AG09319 (cell line): ENCODE measurements around the gene LMF2.

Source experiments
- DNase-seq: peaks from one replicate; pipeline ENCODE4 v3.0.0-alpha.2; 2010; ENCODE audit warnings: low read depth; ENCODE audit errors: extremely low read depth
- TF ChIP-seq, protein P1 (sequence below): IDR thresholded peaks from 2 replicates; pipeline ENCODE4 v1.5.1; 2011; ENCODE audit warnings: low read depth, mild to moderate bottlenecking, inconsistent platforms, low read length, moderate library complexity

The LMF2 gene

DNA sequence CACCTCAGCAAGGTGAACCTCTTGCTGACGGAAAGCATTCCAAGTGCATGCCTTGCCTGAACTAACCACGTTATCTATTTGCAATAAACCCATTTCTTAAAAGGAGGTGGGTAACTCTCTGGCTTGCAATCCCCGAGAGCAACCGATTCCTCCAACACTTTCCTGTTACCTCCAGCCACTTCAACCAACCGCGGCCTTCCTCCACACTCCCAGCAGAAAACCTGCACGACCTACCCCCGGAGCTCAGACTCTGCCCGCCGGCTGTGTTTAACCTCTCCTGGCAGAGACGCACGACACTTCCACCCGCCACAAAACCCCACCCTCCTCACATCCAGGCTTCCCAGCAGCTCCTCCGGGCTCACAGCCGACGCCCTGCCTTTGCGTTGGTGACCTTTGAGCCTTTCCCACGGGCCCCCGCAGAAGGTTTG is 17.2 kb upstream of the LMF2 start:
- TF ChIP-seq, protein P1, sequence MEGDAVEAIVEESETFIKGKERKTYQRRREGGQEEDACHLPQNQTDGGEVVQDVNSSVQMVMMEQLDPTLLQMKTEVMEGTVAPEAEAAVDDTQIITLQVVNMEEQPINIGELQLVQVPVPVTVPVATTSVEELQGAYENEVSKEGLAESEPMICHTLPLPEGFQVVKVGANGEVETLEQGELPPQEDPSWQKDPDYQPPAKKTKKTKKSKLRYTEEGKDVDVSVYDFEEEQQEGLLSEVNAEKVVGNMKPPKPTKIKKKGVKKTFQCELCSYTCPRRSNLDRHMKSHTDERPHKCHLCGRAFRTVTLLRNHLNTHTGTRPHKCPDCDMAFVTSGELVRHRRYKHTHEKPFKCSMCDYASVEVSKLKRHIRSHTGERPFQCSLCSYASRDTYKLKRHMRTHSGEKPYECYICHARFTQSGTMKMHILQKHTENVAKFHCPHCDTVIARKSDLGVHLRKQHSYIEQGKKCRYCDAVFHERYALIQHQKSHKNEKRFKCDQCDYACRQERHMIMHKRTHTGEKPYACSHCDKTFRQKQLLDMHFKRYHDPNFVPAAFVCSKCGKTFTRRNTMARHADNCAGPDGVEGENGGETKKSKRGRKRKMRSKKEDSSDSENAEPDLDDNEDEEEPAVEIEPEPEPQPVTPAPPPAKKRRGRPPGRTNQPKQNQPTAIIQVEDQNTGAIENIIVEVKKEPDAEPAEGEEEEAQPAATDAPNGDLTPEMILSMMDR, result no peak
- DNase-seq, result no peak

DNA sequence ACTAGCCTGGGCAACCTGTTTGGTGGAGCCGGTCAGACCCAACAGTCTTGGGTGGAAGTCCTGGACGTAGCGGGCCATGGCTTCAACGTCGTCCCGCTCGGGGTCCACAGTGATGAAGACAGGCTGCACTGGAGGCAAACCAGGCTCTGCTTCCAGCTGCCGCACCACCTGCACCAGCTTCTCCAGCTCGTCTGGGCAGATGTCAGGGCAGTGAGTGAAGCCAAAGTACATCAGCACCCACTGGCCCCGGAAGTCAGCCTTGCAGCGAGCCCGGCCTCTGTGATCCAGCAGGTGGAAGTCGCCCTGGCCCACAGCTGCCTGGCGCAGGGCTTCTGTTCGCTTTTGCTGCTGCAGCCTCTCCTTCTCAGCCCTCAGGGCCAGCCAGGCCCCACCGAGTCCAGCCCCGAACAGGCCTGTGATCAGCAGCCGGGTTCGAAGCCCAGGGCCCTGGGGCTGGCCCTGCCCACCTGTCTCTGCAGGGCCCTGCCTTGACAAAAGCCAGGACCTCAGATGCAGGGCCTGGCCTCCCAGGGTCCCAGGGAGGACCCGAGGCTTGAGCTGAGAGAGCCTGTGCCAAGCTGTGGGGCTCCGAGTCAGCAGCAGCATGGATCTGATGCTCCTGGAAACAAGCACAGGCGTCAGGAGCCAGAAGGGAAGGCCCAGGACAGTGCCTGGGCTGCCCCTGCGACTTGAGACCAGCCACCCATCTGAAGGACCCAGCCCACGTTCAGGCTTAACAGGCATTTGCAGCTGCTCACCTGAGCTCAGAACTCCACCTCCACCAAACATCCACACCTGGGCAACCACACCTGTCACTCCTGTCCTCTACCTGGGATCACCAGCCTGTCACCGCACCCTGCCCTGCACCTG is 16.5 kb upstream of the LMF2 start:
- no peak for DNase-seq
- TF ChIP-seq, protein P1, result no peak

DNA sequence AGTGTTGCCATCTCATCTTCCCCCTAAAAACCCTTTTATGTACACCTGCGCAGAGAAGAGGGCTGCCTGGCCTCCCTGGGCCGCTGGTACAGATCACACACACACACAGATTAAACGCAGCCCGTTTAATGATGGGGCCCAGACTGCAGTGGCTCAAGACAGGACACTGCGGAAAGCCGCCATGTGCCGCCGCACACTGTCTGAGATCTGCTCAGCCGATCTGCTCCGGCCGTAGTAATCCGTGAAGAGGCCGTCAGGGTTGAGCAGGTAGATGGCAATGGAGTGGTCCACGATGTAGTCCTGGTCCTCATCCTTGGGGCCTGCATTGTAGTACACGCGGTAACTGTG is 15.9 kb upstream of the LMF2 start:
- TF ChIP-seq, protein P1, result no peak
- DNase-seq, result no peak

DNA sequence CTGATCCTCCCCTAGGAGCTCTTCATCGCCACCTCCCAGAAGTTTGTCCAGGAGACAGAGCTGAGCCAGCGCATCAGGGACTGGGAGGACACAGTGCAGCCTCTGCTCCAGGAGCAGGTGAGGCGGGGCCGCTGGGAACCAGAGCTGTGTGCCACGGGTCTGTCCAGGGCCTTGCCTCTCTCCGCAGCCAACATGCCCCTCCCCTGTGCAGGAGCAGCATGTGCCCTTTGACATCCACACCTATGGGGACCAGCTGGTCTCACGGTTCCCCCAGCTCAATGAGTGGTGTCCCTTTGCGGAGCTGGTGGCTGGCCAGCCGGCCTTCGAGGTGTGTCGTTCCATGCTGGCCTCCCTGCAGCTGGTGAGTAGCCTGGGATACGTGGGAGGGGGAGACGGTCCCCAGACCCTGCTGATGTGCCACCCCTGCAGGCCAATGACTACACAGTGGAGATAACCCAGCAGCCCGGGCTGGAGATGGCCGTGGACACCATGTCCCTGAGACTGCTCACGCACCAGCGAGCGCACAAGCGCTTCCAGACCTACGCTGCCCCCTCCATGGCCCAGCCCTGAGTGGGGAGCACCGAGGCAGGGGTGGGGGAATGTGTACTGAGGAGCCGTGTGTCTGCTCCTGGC is 15.4 kb upstream of the LMF2 start:
- no peak for DNase-seq
- TF ChIP-seq, protein P1, result no peak

DNA sequence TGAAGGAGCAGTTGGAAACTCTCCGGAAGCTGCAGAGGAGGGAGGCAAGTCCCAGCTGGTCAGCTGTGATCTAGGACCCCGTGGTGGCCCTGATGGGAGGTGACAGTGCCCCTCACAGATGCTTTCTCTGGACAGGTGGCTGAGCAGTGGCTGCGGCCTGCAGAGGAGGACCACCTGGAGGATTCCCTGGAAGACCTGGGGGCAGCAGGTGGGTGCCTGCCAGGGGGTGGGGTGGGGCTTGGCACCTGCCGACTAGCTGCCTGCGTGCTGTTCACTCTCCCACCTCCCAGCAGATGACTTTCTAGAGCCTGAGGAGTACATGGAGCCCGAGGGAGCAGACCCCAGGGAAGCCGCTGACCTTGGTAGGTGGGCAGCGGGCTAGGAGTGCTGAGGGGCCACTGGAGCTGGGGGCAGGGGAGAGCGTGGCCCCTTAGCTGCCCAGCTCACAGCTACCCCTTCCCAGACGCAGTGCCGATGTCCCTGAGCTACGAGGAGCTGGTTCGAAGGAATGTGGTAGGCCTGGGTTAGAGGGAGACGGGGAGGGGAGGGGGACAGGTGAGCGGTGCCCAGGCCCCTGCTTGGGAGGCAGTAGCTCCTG is 14.8 kb upstream of the LMF2 start:
- TF ChIP-seq, protein P1, result no peak
- DNase-seq, result no peak

DNA sequence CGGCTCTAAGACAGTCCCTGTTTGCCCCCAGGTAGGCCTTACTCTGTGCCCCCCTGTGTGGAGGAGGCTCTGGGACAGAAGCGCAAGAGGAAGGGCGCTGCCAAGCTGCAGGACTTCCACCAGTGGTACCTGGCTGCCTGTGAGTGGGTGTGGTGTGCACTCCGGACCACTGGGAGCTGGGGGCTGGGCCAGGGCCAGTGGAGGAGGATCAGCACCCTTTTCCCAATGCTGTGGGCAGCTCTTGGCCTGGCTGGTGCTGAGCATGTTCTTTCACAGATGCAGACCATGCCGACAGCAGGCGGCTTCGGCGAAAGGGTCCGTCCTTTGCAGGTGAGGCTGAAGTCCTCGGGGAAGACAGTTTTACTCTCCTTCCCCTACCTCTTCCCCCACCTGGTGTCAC is 14.2 kb upstream of the LMF2 start:
- no peak for DNase-seq
- TF ChIP-seq, protein P1, result no peak
